Activated CD4-positive, alpha-beta T cell treated with anti-CD3 and anti-CD28 coated beads, Interleukin-10, Interleukin-2, amounts not matched to agents 100 ng/mL and 50 ng/mL, durations not matched to agents 16 hours and 8 hours (primary cell): ENCODE data around the gene NCOA7.
"Not testable (repeated sequence)": the region's sequence is repeated elsewhere in the genome, so short reads cannot be mapped to it uniquely, and the experiment has no call there.

Experiments
- DNase-seq: peaks from one replicate; pipeline ENCODE4 v3.0.0-alpha.2; 2020

The NCOA7 gene

DNA sequence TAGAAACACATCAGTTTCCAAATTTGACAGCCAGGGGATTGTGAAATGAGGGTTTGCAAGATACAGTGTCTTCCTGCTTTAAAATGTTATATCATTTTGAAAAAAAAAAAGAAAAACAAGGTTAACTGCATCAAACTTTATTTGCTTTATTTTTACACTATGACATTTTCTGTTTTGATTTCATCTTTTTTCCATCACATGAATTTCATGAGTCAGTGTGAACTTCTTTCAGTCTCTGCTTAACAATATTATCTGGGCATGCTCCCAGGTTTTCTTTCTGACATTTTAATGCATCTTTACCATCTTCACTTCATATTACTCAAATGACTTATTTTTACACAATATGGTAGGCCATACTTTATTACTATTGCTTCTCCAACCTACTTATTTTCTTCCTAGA is 1.9 kb downstream of the NCOA7 start:
- no peak for DNase-seq

- no peak for DNase-seq
These were observed 2.5 kb downstream of the NCOA7 start for GRCh38 chr6:125793280-125793679.

DNA sequence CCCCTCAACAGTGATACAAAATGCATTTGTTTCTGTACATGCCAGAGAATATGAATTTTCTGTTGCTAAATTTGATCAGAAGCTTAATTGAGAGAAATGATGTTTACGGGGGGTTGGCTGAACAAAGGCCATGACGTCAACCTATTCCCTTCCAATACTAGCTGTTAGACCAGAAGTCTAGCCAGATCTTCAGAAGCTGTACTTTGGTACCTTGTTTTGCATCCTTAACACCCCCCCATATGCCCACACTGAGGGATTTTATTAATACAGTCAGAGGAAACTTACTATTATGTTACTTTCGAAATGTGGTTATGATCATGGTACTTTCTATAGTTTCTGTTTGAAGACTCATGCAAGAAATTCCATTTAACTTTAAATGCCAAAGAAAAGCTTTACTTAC is 3.1 kb downstream of the NCOA7 start:
- peak; percentile 50 for DNase-seq

DNA sequence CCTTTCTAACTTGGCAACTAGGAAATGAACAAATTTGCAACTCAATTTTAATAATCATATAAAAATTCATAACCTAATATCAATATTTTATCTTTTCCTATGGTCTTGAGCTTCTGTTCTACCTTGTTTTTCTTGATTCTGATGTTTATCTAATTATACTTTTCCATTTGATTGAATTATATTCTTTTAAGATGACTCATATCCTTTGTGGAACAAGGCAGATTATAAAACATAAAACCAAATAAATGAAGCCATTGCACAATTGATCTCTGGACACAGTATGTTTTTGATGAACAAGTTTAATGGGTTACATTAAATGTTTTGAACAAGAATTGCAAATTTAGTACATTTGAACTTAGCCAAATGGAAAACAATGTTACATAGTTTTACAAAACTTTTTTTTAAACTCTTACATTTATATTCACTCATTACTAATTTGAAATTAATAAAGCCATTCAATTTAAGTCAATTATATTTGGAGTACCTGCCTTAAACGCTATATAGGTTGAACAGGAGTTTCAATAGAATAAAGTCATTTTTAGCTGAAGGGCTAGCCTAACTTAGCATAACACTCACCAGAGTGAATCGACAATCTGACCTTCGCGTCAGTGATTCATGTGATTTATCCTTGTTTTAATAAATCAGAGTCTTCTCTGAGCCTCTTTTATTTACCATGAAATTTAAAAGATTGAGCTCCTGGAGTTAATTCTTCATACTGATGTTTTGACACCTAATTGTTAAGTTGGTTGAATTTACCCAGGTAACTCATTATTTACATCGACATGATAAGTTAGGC is 3.8 kb downstream of the NCOA7 start:
- DNase-seq = no peak

DNA sequence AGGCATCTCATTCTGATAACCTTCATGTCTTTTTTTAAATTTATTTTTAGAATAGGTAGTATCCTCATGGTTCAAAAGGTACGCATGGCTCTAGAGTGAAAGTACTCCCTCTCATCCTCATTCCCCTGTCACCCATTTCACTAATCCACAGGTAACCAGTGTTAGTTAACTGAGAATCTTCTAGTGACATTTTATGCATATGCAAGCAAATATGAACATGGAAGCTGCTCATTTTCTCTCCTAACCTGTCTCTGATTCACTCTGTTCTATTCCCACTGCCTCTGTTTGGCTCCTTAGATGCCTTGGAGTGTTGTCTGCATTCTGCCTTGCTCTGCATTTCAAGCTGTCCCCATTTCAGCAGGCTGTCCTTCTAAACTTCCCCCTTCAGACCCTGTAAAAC is 4.5 kb downstream of the NCOA7 start:
- no peak for DNase-seq

GRCh38 chr6:125797120-125797885 is 6.5 kb downstream of the NCOA7 start:
- DNase-seq = no peak

DNA sequence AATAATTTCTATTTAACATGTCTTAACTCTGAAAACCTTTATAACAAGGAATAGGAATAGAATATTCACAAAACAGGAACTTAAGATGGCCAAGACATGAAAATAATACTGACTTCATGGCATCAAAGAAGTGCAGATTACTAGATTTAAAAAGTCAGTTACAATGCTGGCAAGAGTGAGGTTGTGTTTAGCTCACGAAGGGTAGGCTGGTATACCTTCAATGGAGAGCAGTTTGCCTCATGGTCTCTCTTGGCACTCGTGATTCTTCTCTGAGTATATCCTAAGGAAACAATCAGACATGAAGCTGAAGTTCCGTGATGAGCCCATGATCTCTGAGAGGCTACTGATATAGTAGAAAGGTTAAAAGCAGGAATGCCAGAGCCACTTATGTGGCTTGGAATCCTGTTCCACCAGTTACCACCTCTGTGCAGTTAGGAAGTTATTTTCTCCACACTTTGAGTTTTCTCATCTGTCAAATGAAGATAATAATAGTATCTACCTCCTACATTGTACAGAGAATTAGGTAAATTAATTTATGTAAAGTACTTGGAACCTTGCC is 7.2 kb downstream of the NCOA7 start:
- DNase-seq = no peak

- DNase-seq = no peak
These were observed 8.2 kb downstream of the NCOA7 start for GRCh38 chr6:125798734-125799508.

DNA sequence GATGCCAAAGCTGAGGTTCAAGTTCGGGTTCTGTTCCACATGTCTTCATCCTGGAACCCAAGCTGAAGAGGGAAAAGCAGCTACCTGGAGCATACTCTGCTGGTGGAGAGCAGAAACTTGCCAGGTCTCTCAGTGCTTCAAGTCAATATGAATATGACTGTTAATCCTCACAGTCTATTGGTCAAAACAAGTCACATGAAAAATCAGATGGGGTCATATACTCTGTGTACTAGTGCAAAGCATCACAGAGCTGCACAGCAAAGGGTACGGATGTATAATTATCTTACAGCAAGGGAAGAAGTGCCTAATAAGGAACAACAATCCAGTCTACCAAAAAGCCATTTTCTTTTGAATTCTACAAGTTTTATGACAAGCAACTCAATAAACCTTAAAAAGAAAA is 11.6 kb downstream of the NCOA7 start:
- DNase-seq = no peak

GRCh38 chr6:125802943-125803377 is 12.2 kb downstream of the NCOA7 start:
- peak; percentile 42 for DNase-seq

GRCh38 chr6:125804264-125804663 is 13.5 kb downstream of the NCOA7 start:
- peak; percentile 86 for DNase-seq

GRCh38 chr6:125804866-125805425 is 14.2 kb downstream of the NCOA7 start:
- not testable (repeated sequence) for DNase-seq

DNA sequence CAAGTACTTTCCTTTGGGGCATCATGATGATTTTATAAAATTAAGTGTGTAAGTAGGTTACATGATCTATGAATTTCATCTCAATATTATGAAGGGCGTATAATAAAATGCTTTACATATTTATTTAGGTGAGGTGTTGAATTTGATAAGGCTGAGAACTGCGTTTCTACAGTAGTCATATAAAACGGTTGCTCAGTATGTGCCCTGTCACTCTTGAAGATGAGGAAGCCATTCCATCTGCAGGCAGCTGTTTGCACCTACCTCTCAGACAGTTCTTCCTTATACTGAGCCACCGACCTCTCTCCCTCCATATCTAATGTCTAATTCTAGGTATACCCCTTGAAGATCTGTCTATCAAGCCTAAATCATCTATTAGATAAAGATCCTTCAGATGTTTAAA is 16.1 kb downstream of the NCOA7 start:
- DNase-seq = no peak

DNA sequence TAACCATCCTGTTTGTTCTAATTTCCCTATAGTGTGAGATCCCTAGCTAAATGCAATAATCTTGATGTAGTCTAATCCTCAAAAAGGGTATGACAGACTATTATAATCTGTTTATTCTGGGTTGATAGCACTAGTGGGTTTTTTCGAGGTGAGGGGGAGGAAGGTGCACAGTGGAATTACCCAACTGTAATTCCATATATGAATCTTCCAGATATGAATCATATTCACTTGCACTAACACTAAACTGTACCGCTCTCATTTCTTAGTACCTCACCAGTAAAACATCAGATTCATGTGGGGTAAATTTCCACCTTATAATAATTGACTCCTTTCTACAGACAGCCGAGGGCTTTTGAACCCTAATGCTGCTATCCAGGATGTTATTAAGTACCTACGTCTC is 16.5 kb downstream of the NCOA7 start:
- DNase-seq = peak; percentile 73

DNA sequence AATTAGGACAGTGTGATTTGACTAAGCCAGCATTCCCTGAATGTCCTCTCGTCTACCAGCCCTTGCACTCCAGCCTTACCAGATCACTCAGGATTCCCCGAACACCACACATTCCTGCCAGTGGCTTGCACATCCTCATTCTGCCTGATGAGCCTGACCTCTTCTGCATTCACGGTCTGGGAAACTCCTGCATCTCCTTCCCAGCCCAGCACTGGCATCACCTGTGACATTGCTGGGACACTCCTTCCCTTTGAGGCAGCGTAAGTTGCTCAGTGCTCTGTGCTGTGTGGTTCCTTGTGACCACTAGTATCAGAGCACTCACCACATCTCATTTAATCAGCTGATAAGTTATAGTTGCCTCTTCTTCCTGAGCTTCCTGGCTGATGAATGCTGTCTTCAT is 17.3 kb downstream of the NCOA7 start:
- DNase-seq = no peak

- DNase-seq = no peak
These were observed 17.8 kb downstream of the NCOA7 start for GRCh38 chr6:125808591-125808990.

DNA sequence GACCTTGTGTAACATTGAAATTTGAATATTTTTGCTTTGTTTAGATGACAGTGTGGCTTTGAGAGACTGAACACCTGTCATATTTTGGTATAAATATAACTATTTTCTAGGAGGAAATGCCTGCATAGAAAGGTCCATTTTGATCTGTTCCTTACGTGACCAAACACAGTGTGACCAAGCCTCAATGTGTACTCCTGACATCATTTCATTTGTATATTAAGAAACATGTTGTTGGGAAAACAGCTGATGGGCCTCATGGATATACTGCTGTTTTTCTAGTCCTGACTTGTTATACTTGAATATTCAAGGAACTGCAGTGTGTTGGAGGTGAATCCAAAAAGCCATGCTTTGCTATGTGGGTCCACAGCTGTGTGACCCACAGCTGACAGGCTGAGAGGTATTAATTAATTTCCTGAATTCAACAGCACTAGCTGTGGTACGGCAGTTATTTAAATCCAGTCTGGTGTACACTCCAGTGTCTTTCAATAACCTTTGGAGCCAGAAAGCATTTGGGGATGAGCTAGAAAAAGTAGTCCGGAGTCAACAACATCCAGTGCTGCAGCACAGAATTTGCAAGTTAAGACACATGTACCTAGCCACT is 18.9 kb downstream of the NCOA7 start:
- no peak for DNase-seq

- no peak for DNase-seq
These were observed 19.7 kb downstream of the NCOA7 start for GRCh38 chr6:125810445-125810844.

DNA sequence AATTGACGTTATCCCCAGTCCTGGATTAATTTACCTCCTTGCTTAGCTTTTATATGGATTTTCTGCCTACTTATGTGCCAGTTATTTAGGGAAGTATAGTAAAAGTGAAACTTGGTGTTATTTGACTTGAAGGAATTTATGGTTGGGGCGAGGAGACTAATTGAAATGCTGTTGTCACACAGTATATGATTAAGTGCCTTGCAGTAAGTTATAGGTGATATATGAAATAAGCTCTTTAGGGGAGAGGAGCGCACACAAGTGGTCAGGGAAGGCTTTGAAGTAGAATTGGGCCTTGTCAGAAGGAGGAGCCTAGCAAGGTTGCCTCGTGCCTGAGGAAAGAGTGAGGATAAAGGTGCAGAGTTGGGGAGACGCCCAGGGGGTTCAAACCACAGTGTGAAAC is 20.5 kb downstream of the NCOA7 start:
- DNase-seq = no peak

- no peak for DNase-seq
These were observed 21.9 kb downstream of the NCOA7 start for GRCh38 chr6:125812394-125813292.

DNA sequence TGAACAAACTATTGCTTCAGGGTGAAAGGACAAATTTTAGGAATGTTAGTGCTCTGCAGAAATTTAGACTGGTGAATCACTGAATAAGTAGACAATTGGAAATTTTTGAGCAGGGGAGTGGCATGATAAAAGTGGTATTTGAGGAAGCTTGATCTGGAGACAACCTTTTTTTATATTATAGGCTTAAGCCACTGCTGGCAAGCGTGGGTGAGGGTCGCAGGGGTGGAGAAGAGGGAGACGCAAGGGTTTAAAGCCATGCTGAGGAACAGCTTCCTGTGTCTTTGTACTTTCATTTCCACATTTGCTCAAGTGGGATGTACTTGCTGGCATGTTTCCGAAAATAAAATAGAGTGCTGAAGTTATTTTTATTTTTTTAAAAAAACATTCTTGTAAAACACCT is 23.7 kb downstream of the NCOA7 start:
- DNase-seq = no peak
